Endothelial cell (in vitro differentiated cells): Measurements from ENCODE around the gene FZD7. TPM values are rescaled to one million over a fixed set of nuclear protein-coding genes. Genes with fewer than 3 reads are reported as not detected.
A peak's percentile ranks its signal among the peaks of the same experiment; 100 is the strongest.

Experiments
- DNase-seq: peaks from one replicate; pipeline ENCODE4 v3.0.0; 2021; ENCODE audit warnings: low spot score
- H3K27ac Mint-ChIP-seq: one replicate; pipeline ENCODE4 v1.8.0; 2021; ENCODE audit warnings: mixed read lengths, inconsistent platforms; ENCODE audit not compliant: unreplicated experiment
- H3K27me3 Mint-ChIP-seq: one replicate; pipeline ENCODE4 v1.8.0; 2021; ENCODE audit warnings: mild to moderate bottlenecking, moderate library complexity, mixed read lengths, inconsistent platforms; ENCODE audit not compliant: unreplicated experiment
- H3K36me3 Mint-ChIP-seq: one replicate; pipeline ENCODE4 v1.8.0; 2021; ENCODE audit warnings: mild to moderate bottlenecking, low read depth, mixed read lengths, inconsistent platforms; ENCODE audit not compliant: unreplicated experiment
- H3K4me1 Mint-ChIP-seq: one replicate; pipeline ENCODE4 v1.8.0; 2021; ENCODE audit warnings: mild to moderate bottlenecking, mixed read lengths, inconsistent platforms; ENCODE audit not compliant: unreplicated experiment
- H3K4me3 Mint-ChIP-seq: one replicate; pipeline ENCODE4 v1.8.0; 2021; ENCODE audit warnings: mild to moderate bottlenecking, mixed read lengths, inconsistent platforms; ENCODE audit not compliant: unreplicated experiment
- H3K9me3 Mint-ChIP-seq: one replicate; pipeline ENCODE4 v1.8.0; 2021; ENCODE audit warnings: mixed read lengths, inconsistent platforms; ENCODE audit not compliant: unreplicated experiment
- total RNA-seq: library from RNA; stranded (reverse); fragmentation: NEBNext Ultra II Directional; extraction: Animal tissue kit (Norgen Biotek cat#: 25700); gene quantifications from one replicate; pipeline ENCODE4 v1.2.1, GENCODE V29; 2021; ENCODE audit not compliant: unreplicated experiment
- TF ChIP-seq, protein P1 (sequence below): fragments of 200-600 bp; sonication (generic); IDR thresholded peaks from one replicate; pipeline ENCODE4 v1.5.0; 2021; ENCODE audit warnings: antibody characterized with exemption; ENCODE audit not compliant: unreplicated experiment

Gene FZD7
- total RNA-seq, 1 donor from 2014 or later = 42.2 TPM

DNA sequence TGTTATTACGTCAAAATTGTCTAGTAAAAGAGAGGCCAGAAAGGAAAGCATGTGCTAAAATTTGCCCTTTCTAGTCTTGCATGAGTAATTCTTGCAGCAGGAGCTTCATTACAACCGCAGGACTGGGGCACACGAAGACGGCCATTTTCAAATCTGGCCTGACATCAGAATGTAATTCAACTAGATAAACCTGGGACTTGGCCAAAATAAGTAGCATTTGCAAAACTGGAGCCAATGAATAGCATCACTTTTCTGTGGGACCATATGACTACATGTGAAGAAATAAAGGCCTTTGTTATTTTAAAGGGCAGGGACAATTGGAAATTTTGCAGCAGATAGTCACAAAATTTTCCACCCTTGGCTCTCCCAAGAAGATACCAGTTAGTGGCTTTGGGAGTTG lies 3.0 kb upstream of the FZD7 start:
- no peaks in the 10 kb centered on the region for H3K9me3 Mint-ChIP-seq
- no peak for DNase-seq
- H3K27me3 Mint-ChIP-seq = peaks cover 19% of the 10 kb centered on the region
- TF ChIP-seq, protein P1, sequence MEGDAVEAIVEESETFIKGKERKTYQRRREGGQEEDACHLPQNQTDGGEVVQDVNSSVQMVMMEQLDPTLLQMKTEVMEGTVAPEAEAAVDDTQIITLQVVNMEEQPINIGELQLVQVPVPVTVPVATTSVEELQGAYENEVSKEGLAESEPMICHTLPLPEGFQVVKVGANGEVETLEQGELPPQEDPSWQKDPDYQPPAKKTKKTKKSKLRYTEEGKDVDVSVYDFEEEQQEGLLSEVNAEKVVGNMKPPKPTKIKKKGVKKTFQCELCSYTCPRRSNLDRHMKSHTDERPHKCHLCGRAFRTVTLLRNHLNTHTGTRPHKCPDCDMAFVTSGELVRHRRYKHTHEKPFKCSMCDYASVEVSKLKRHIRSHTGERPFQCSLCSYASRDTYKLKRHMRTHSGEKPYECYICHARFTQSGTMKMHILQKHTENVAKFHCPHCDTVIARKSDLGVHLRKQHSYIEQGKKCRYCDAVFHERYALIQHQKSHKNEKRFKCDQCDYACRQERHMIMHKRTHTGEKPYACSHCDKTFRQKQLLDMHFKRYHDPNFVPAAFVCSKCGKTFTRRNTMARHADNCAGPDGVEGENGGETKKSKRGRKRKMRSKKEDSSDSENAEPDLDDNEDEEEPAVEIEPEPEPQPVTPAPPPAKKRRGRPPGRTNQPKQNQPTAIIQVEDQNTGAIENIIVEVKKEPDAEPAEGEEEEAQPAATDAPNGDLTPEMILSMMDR = no peak
- no peak overlapping the region for H3K27ac Mint-ChIP-seq
- no peak overlapping the region for H3K4me3 Mint-ChIP-seq
- peaks cover 8% of the 10 kb centered on the region for H3K36me3 Mint-ChIP-seq
- H3K4me1 Mint-ChIP-seq = peaks cover 32% of the 10 kb centered on the region

DNA sequence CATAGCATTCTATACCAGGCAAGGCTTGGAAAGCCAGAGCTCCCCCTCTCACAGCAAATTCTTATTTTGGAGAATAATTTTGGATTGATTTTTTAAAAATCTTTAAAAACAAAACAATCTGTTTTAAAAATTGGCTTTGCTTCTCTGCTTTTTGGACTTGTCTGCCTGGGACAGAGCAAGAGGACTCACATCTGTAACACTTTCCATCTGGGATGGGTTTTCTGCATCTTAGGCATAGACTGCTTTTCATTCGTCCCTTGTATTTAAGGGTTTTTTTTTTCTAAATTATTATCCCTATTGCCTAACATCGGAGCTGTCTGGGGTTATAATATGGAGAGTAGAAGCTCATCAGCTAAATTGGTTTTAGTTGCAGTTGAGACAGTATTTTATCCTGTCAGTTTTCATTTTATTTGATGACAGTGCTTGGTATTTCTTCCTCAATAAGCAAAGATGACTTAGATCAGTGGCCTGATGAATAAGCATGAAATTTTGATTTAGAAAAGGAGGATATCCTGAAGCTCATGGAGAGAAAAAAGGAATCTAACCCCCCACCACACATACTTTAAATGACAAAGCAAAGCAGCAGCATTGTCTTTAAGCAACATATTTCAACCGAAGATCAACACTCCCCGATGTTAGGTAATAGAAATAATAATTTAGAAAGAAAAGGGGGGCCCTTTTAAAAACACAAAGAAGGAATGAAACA lies 2.3 kb upstream of the FZD7 start:
- Mint-ChIP-seq H3K27ac (peak overlapping the region; percentile 99), H3K4me1 (peaks cover 25% of the 10 kb centered on the region), H3K36me3 (peaks cover 8% of the 10 kb centered on the region), H3K9me3 (no peaks in the 10 kb centered on the region), H3K27me3 (peaks cover 16% of the 10 kb centered on the region), H3K4me3 (peak overlapping the region; percentile 98)
- TF ChIP-seq, protein P1 = no peak
- no peak for DNase-seq

DNA sequence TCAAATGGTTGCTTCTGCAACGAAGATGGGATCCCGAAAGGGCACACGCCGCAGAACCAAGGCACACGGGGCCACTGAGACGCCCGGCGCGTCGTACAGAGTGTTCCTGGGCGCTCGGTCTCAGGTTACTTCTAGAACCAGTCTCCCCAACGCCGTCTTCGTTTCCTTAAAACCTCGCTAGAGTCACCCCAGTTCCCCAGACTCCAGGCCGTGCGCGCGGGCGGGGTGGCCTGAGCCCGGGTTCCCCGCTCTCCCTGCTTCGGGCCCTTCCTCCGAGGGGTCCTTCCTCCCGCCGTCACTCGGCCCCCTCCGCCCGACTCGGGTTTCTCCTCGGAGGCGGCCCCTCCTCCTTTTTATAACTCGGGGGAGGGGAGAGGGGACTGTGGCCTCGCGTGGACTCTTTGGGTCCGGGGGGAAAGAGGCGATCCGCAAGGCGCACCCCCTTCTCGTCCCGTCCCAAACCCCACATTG lies 774 bp upstream of the FZD7 start:
- Mint-ChIP-seq H3K4me1 (peaks cover 23% of the 10 kb centered on the region), H3K27me3 (peaks cover 16% of the 10 kb centered on the region), H3K36me3 (peaks cover 3% of the 10 kb centered on the region), H3K4me3 (peak overlapping the region; percentile 98), H3K9me3 (no peaks in the 10 kb centered on the region), H3K27ac (peak overlapping the region; percentile 99)
- peak; percentile 75 for DNase-seq
- TF ChIP-seq, protein P1 = no peak

DNA sequence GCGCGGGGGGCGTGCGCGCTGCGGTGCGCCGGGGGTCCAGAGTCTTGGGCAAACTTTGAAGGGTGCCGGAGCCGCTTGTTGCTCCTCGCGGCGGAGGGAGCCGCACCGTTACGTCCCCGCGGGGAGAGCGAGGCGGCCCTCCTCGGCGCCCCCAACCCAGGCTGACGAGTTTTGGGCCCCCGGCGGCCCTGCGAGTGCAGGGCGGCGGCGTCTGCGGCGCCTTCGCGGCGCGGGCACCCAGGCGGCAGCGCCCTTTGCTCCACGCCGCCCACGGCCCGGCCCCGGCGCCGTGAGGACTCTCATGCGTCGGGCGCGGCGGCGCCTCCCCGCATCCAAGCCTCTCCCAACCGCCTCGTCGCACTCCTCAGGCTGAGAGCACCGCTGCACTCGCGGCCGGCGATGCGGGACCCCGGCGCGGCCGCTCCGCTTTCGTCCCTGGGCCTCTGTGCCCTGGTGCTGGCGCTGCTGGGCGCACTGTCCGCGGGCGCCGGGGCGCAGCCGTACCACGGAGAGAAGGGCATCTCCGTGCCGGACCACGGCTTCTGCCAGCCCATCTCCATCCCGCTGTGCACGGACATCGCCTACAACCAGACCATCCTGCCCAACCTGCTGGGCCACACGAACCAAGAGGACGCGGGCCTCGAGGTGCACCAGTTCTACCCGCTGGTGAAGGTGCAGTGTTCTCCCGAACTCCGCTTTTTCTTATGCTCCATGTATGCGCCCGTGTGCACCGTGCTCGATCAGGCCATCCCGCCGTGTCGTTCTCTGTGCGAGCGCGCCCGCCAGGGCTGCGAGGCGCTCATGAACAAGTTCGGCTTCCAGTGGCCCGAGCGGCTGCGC lies 814 bp downstream of the FZD7 start:
- H3K36me3 Mint-ChIP-seq = peaks cover 3% of the 10 kb centered on the region
- TF ChIP-seq, protein P1 = no peak
- H3K9me3 Mint-ChIP-seq = no peaks in the 10 kb centered on the region
- peaks cover 14% of the 10 kb centered on the region for H3K27me3 Mint-ChIP-seq
- H3K27ac Mint-ChIP-seq = no peak overlapping the region
- H3K4me1 Mint-ChIP-seq = peaks cover 33% of the 10 kb centered on the region
- peak; percentile 35 for DNase-seq
- peak overlapping the region; percentile 92 for H3K4me3 Mint-ChIP-seq
